Common myeloid progenitor, CD34-positive (primary cell): Measurements from ENCODE around the gene MRPL10.

ENCODE experiments used
- CTCF ChIA-PET: fragments of 350-600 bp; sonication (Branson Sonifier 250); formaldehyde crosslinking; loops from one replicate; lab custom pipeline; 2021; ENCODE audit warnings: antibody characterized with exemption; lab: Charles Lee
- POLR2A ChIA-PET: fragments of 350-600 bp; sonication (Branson Sonifier 250); formaldehyde crosslinking; loops from one replicate; lab custom pipeline; 2021; ENCODE audit warnings: antibody characterized with exemption; lab: Charles Lee
- DNase-seq, 3 donors: peaks; one replicate each; pipeline versions ENCODE4 v3.0.0 to v3.0.0-alpha.2; 2013
- H3K27ac ChIP-seq, 2 experiments: 1 replicate in 1 of 2; 2 replicates in 1 of 2; pipeline ENCODE4 v1.7.0; 2013; ENCODE audit warnings: inconsistent platforms in 2 of 2, low read length in 2 of 2, mild to moderate bottlenecking in 2 of 2, low read depth in 1 of 2, moderate library complexity in 1 of 2; ENCODE audit not compliant: severe bottlenecking in 2 of 2, insufficient read depth in 1 of 2, poor library complexity in 1 of 2
- H3K27me3 ChIP-seq, 5 experiments: replicated peaks in 2 of 5; 1 replicate in 3 of 5; 2 replicates in 2 of 5; pipeline versions ENCODE4 v1.6.1 to v1.7.0; 2013; ENCODE audit warnings: low read length in 4 of 5, mild to moderate bottlenecking in 2 of 5, moderate library complexity in 2 of 5, inconsistent platforms in 1 of 5; ENCODE audit not compliant: insufficient read depth in 5 of 5, control insufficient read depth in 4 of 5
- H3K36me3 ChIP-seq, 4 experiments: 1 replicate in 2 of 4; 2 replicates in 2 of 4; pipeline versions ENCODE4 v1.6.1 to v1.7.0; 2013; ENCODE audit warnings: low read length in 3 of 4, control low read depth in 1 of 4, mild to moderate bottlenecking in 1 of 4; ENCODE audit not compliant: control insufficient read depth in 4 of 4, insufficient read depth in 4 of 4
- H3K4me1 ChIP-seq, 4 experiments: 1 replicate in 3 of 4; 2 replicates in 1 of 4; pipeline versions ENCODE4 v1.6.1 to v1.7.1; 2013; ENCODE audit warnings: low read length in 3 of 4, mild to moderate bottlenecking in 3 of 4, control low read depth in 1 of 4, inconsistent platforms in 1 of 4, moderate library complexity in 1 of 4; ENCODE audit not compliant: control insufficient read depth in 4 of 4, insufficient read depth in 4 of 4; ENCODE audit errors: control extremely low read depth in 1 of 4
- H3K4me3 ChIP-seq, 7 experiments: 1 replicate in 4 of 7; 2 replicates in 3 of 7; pipeline versions ENCODE4 v1.5.1 to v1.7.0; 2013; ENCODE audit warnings: mild to moderate bottlenecking in 7 of 7, low read length in 6 of 7, moderate library complexity in 6 of 7, inconsistent platforms in 2 of 7, low read depth in 2 of 7, control low read depth in 1 of 7; ENCODE audit not compliant: insufficient read depth in 4 of 7, control insufficient read depth in 1 of 7; ENCODE audit errors: extremely low read depth in 1 of 7
- H3K9me3 ChIP-seq, 5 experiments: 1 replicate in 4 of 5; 2 replicates in 1 of 5; pipeline versions ENCODE4 v1.6.1 to v1.7.1; 2013; ENCODE audit warnings: low read length in 4 of 5, mild to moderate bottlenecking in 2 of 5, inconsistent platforms in 1 of 5, low read depth in 1 of 5, moderate library complexity in 1 of 5; ENCODE audit not compliant: control insufficient read depth in 4 of 5, insufficient read depth in 2 of 5; ENCODE audit errors: control extremely low read depth in 1 of 5
- WGBS: methylation state at CpG from one replicate; pipeline ENCODE4 v1.1.5; 2013; ENCODE audit not compliant: insufficient coverage; 5-methylcytosine and 5-hydroxymethylcytosine counted together

MRPL10 gene

DNA sequence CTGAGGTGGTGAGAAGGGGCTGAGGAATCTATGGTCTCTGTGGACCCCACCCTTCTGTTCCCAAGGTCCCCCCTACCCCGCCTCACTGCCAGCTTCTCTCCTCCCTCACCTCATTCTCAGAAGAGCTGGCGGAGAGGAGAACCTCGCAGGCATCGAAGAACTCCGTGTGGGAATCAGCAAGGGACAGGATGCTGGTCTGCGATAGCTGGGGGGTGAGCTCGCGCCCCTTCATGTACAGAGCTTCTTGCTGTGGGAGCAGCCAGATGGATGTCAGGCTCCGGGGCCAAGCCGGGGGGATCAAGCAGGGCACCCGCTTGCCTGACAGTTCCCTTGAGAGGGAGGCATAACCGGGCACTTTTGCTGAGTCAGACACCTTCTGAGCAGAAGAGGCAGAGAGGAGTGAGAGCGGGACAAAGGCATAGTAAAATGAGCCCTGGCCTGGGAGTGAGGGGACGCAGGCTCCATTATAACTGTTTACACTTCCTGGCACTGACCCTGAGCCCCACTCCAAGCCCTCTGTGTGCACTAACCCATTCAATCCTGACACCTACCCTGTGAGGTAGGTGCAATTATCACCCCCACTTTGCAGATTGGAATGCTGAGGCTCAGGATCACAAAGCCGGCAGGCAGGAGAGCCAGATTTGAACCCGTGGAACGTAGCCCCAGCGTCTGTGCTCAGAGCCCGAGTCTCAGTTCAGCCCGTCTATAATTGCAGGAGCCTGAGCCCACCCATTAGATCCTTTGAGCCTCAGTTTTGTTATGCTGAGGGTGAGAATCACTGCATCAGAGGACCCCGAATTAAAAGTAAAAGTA is 16.0 kb downstream of the MRPL10 start:
- Histone ChIP-seq H3K27ac (no peak overlapping the region), H3K9me3 (no peaks in the 10 kb centered on the region), H3K36me3 (peaks cover 10 to 86% (median 61%) of the 10 kb centered on the region in 4 experiments), H3K27me3 (no peaks in the 10 kb centered on the region), H3K4me3 (no peak overlapping the region), H3K4me1 (peaks cover 0 to 4% (median 3%) of the 10 kb centered on the region in 4 experiments)
- no peak for DNase-seq
- CTCF ChIA-PET, result no interaction called here
- WGBS, result 95% methylated on average over 18 of the region's 21 CpGs
- POLR2A ChIA-PET, result interaction anchor here (1.1 kb wide), 1 partner anchor 21 kb away, joined by 3 read pairs; no protein-coding TSS in a partner anchor

DNA sequence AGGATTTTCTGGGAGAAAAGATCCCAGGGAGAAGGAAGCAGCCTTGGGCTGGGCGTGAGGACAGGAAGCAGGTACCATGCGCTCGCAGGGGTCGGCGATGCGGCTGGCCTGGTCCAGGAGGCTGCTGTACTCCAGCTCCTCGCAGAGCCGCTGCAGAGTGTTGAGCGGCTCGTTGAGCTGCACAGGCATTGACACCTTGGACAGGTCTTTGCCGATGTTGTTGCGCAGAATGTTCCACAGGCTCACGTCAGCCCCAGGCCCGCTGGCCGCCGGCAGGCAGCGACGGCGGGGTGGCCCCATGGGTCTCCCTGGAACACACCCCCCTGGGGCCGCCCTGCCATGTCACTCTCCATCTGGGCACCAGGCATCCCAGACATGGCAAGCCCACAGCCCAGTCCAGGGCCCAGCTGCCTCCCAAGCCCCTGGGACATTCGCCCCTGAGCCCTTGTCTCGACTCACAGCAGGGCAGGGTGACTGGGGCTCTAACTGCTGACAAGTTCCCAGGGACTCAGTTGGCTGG is 17.8 kb downstream of the MRPL10 start:
- ChIA-PET CTCF (no interaction called here), POLR2A (no interaction called here)
- no peak overlapping the region for H3K27ac ChIP-seq
- H3K4me1 ChIP-seq, result no peaks in the 10 kb centered on the region
- 97% methylated on average over 22 of the region's 22 CpGs for WGBS
- H3K4me3 ChIP-seq, result no peak overlapping the region
- peaks cover 10 to 91% (median 65%) of the 10 kb centered on the region in 4 experiments for H3K36me3 ChIP-seq
- H3K9me3 ChIP-seq, result no peaks in the 10 kb centered on the region
- no peaks in the 10 kb centered on the region for H3K27me3 ChIP-seq
- DNase-seq, result no peak

- no peak for DNase-seq
- Histone ChIP-seq H3K27ac (no peak overlapping the region), H3K36me3 (peaks cover 10 to 91% (median 65%) of the 10 kb centered on the region in 4 experiments), H3K27me3 (no peaks in the 10 kb centered on the region), H3K9me3 (no peaks in the 10 kb centered on the region), H3K4me1 (no peaks in the 10 kb centered on the region), H3K4me3 (no peak overlapping the region)
- POLR2A ChIA-PET, result no interaction called here
- over 99% methylated on average over 12 of the region's 14 CpGs for WGBS
- CTCF ChIA-PET, result interaction anchor here (1.2 kb wide), 1 partner anchor 8 kb away, joined by 3 read pairs; the partner anchor contains the start of gene OSBPL7
These were observed 18.3 kb downstream of the MRPL10 start for GRCh38 chr17:47813077-47813476.

DNA sequence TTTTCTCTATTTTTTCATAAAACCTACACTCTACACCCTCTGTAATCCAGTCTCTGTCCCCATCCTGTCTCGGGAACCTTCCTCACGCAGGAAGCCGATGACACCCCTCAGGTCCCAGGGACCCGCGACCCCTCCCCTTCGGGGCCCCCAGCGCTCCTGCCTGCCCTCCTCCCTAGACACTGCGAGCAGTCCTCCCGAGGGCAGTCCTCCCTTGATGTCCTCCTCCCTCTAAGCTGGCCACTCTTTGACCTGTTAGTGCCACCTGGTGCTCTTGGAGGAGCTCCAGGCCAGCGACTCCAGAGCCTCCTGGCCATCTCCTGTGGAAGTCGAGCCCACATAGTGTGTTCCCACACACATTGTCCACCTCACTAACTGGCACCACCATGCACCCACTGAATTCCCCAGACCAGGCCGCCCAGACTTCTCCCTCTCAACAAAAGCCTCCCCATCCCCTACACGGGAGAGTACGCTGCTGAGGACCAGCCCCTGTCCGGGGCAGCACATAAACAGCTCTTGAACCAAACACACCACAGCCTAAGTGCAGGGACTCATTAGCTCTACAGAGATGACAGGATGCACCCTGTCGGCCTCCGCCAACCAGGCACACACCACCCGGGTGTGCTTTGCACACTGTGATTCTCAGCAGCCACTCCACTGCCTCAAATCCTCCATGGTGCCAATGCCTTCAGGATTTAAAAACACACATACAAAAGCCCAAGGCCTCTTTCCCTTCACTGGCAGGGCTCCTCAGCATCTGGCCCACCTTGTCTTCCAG is 19.0 kb downstream of the MRPL10 start:
- H3K27me3 ChIP-seq, result no peaks in the 10 kb centered on the region
- ChIA-PET CTCF (interaction anchor here (1.2 to 1.5 kb wide), 2 partner anchors 9 kb away, joined by 3 read pairs; partner anchors contain the start of gene OSBPL7), POLR2A (no interaction called here)
- H3K4me3 ChIP-seq, result no peak overlapping the region
- H3K36me3 ChIP-seq, result peaks cover 10 to 93% (median 65%) of the 10 kb centered on the region in 4 experiments
- WGBS, result 92% methylated on average over 18 of the region's 18 CpGs
- H3K4me1 ChIP-seq, result no peaks in the 10 kb centered on the region
- H3K9me3 ChIP-seq, result no peaks in the 10 kb centered on the region
- no peak overlapping the region for H3K27ac ChIP-seq
- no peak for DNase-seq

GRCh38 chr17:47811709-47812108 is 19.6 kb downstream of the MRPL10 start:
- Histone ChIP-seq H3K36me3 (peaks cover 8 to 94% (median 66%) of the 10 kb centered on the region in 4 experiments), H3K9me3 (no peaks in the 10 kb centered on the region), H3K27me3 (no peaks in the 10 kb centered on the region), H3K4me1 (no peaks in the 10 kb centered on the region), H3K4me3 (no peak overlapping the region), H3K27ac (no peak overlapping the region)
- 100% methylated on average over 1 of the region's 7 CpGs for WGBS
- CTCF ChIA-PET, result interaction anchor here (1.2 to 1.5 kb wide), 2 partner anchors 9 to 10 kb away, joined by 3 read pairs; partner anchors contain the start of gene OSBPL7
- no peak for DNase-seq
- POLR2A ChIA-PET, result interaction anchor here (0.6 kb wide), 1 partner anchor 31 kb away, joined by 3 read pairs; no protein-coding TSS in a partner anchor

DNA sequence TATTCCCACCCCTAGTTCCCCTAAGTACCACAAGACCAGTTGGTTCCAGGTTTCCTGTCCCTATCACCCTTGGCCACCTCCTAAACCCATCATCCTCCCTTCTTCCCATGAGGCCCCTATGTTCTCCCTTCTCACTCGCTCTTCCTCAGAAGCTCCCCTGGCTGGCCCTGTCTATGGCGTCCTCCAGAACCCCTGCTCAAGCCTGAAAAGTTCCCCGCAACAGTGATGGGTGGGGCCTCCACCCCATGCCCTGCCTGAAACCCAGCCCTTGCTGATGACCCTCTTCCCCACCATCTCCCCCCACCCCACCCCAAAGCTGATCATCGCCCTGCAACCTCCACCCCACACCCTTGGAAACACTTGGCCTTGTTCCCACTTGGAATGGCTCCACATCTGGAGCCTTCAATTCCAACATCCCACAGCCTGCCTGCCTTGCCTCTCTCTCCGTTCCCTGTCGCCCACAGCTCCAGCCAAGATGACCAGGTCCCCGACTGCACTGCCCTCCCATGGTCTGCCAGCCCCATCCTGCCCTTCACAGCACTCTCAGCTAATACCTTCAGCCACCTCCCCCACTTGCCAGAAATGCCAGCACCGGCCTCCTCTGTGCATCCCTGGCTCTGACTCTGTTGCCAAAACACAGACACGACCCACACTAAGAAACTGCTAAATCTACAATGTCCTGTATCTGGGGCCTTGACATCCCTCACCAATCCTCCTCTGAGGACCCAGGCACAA is 20.3 kb downstream of the MRPL10 start:
- Histone ChIP-seq H3K4me3 (no peak overlapping the region), H3K27ac (no peak overlapping the region), H3K9me3 (no peaks in the 10 kb centered on the region), H3K4me1 (no peaks in the 10 kb centered on the region), H3K27me3 (no peaks in the 10 kb centered on the region), H3K36me3 (peaks cover 8 to 88% (median 62%) of the 10 kb centered on the region in 4 experiments)
- WGBS, result 83% methylated on average over 8 of the region's 9 CpGs
- DNase-seq, result no peak
- ChIA-PET POLR2A (interaction anchor here (0.6 kb wide), 1 partner anchor 30 kb away, joined by 3 read pairs; no protein-coding TSS in a partner anchor), CTCF (interaction anchor here (1.5 kb wide), 1 partner anchor 8 kb away, joined by 3 read pairs; no protein-coding TSS in a partner anchor)
